Measurements from ENCODE around the gene DKK2.
"Not testable (repeated sequence)": the region's sequence is repeated elsewhere in the genome, so short reads cannot be mapped to it uniquely, and the experiment has no call there.

DNA sequence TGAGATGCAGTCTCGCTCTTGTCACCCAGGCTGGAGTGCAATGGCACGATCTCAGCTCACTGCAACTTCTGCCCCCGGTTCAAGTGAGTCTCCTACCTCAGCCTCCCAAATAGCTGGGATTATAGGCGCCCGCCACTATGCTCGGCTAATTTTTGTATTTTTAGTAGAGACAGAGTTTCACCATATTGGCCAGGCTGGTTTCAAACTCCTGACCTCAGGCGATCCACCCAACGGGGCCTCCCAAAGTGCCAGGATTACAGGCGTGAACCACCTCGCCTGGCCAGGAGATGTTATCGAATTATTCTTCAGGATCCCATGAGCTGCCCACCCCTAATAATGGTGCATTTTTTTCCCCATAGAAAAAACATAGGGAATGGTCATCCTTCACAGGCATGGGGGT, 128.1 kb downstream of the DKK2 start:
- not testable (repeated sequence) for TF ChIP-seq POLR2A (IDR thresholded peaks at IDR 0.05; ENCODE audit: extremely low read depth, insufficient read length); MYC (IDR thresholded peaks at IDR 0.05; ENCODE audit: low read depth, low read length)
- TF ChIP-seq, protein P1, sequence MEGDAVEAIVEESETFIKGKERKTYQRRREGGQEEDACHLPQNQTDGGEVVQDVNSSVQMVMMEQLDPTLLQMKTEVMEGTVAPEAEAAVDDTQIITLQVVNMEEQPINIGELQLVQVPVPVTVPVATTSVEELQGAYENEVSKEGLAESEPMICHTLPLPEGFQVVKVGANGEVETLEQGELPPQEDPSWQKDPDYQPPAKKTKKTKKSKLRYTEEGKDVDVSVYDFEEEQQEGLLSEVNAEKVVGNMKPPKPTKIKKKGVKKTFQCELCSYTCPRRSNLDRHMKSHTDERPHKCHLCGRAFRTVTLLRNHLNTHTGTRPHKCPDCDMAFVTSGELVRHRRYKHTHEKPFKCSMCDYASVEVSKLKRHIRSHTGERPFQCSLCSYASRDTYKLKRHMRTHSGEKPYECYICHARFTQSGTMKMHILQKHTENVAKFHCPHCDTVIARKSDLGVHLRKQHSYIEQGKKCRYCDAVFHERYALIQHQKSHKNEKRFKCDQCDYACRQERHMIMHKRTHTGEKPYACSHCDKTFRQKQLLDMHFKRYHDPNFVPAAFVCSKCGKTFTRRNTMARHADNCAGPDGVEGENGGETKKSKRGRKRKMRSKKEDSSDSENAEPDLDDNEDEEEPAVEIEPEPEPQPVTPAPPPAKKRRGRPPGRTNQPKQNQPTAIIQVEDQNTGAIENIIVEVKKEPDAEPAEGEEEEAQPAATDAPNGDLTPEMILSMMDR (IDR thresholded peaks at IDR 0.05; ENCODE audit: low read depth, low read length) = not testable (repeated sequence)
